HG03571 (cell line): Measurements from ENCODE around the gene MRRF.
"Not testable (repeated sequence)": the region's sequence is repeated elsewhere in the genome, so short reads cannot be mapped to it uniquely, and the experiment has no call there.

ENCODE experiments used
- ATAC-seq: cut with Tn5 transposase; IDR thresholded peaks from one replicate; pipeline ENCODE4 v1.9.1; 2021; ENCODE audit not compliant: unreplicated experiment

MRRF gene

DNA sequence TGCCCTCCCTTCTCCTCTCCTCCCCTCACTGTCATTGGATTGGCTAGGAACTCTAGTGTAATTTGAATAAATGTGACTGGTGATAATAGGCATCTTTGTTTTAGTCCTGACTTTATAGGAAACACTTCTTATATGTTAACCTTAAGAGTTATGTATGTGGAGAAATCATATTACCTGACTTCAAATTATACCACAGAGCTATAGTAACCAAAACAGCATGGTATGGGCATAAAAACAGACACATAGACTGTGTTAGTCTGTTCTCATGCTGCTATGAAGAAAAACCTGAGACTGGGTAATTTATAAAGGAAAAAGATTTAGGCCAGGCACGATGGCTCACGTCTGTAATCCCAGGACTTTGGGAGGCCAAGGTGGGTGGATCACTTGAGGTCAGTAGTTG is 9.4 kb downstream of the MRRF start:
- ATAC-seq, result no peak

DNA sequence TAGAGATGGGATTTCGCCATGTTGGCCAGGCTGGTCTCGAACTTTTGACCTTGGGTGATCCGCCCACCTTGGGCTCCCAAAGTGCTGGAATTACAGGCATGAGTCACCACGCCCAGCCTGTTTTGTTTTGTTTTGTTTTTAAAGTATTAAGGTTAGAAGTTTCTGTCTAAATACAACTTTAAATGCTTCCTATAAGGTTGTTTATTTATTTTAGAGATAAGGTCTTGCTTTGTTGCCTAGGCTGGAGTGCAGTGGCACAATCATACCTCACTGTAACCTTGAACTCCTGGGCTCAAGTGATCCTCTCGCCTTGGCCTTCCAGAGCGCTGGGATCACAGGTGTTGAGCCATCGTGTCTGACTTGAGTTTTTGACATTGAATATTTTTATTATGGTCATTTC is 11.4 kb downstream of the MRRF start:
- ATAC-seq, result no peak

DNA sequence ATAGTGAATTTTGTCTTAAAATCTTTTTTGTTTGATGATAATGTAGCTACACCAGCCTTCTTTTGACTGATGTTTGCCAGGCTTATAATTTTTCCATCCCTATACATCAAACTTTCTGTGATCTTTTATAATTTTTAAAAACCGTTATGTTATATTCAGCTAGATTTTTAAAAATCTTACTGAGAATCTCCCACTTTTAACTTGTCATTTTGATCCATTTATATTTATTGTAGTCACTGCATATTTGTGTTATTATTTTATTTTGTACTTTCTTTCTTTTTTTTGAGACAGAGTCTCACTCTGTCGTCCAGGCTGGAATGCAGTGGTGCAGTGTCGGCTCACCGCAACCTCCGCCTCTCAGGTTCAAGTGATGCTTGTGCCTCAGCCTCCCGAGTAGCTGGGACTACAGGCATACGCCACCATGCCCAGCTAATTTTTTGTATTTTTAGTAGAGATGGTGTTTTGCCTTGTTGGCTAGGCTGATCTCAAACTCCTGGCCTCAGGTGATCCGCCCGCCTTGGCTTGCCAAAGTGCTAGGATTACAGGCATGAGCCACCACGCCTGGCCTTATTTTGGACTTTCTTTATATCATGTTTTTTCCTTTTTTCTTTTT is 12.7 kb downstream of the MRRF start:
- no peak for ATAC-seq

GRCh38 chr9:122281368-122281767 is 16.7 kb downstream of the MRRF start:
- no peak for ATAC-seq

DNA sequence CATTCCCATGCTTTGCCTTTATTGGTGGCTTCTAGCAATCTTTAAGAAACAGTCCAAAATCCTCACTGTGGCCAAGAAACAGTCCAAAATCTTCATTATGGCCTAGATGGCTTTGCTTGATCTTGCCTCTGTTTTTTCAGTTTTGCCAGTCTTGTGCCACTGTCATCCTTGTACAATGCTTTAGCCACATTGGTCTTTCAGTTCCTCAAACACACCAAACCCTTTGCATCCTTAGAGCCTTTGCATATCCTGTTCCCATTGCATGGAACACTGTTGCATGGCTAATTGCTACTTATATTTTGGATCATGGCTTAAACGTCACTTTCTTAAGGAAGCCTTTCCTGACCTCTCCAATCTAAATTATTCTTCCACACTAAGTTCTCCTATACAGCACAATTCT is 22.1 kb downstream of the MRRF start:
- no peak for ATAC-seq

- ATAC-seq, result no peak
These were observed 22.6 kb downstream of the MRRF start for GRCh38 chr9:122287214-122287720.

DNA sequence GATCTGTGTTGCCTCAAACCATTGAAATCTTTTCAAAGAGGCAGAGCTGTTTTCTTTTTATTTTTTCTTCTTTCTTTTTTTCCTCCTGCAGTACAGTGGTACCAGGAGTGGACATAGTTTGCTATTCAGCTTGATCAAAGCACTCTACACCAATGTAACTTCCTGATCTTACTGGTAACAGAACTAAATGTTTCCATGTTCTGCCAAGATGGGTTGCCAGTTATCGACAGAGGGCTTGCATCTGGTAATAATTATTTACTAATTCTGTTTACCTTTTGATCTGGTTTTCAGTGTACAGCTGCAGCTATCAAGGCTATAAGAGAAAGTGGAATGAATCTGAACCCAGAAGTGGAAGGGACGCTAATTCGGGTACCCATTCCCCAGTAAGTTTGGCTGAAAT is 26.8 kb downstream of the MRRF start:
- no peak for ATAC-seq

DNA sequence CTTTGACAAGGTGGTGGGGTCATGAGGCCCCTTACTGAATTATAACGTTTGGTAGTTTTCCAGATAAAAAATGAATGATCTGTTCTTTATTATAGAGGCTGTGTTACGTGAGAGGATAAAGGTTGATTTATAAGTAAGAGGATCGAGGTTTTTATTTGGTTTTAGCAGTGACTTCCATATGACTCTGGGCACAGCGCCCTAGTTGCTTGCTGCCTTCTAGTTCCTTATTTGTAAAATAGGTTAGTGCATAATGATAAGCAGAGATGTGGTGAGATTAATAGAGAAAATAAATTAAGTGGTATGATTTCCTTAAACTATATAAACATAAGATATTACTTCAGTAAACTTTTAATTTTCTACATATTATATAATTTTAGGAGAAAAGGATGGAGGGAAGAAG is 29.8 kb downstream of the MRRF start:
- no peak for ATAC-seq

- no peak for ATAC-seq
These were observed 32.8 kb downstream of the MRRF start for GRCh38 chr9:122297512-122297911.

DNA sequence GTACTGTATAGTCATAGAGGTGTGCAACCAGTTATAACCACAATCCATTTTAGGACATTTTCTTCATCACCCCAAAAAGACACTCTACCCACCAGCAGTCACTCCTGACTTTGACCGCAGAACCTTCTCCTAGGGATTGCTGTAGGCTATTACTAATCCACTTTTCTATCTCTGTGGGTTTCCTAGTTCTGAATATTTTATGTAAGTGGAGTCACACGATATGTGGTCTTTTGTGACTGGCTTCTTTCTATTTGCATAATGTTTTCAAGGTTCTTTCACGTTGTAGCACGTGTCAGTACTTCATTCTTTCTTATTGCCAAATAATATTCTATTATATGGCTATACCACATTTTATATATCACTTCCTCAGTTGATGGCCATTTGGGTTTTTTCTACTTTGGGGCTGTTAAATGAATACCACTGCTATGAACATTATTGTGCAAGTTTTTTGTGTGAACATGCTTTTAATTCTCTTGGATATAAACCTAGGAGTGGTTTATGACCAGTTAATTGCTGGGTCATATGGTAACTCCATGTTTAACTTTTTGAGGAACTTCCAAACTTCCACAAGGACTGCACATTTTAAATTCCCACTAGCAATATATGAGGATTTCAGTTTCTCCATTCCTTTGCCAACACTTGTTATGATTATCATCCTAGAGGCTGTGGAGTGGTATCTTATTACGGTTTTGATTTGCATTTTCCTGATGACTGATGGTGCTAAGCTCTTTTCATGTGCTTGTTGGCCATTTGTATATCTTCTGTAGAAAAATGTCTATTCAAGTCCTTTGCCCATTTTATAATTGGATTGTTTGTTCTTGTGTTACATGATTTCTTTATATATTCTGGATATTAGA is 37.8 kb downstream of the MRRF start:
- ATAC-seq, result no peak

DNA sequence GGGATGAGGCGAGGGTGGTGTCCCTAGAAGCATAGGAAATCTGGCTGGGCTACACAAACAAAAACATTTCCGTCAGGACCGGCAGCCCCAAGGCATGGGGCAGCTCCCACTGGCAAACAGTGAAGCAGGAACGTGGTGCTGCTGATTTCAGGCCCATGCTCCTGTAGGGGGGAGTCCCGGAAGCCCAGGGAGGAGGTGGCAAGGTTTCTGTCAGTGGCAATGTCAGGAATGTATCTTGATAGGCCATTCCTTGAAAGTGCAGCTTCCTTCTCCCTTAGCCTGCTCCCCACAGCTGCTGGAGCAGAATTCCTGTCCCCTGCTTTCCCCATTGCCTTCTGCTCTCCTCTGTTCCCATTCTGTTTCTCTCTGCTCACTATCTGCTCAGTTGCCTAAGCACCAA is 42.4 kb downstream of the MRRF start:
- ATAC-seq, result no peak

GRCh38 chr9:122307925-122308324 is 43.2 kb downstream of the MRRF start:
- no peak for ATAC-seq

- ATAC-seq, result no peak
These were observed 45.2 kb downstream of the MRRF start for GRCh38 chr9:122309861-122310260.

- no peak for ATAC-seq
These were observed 49.5 kb downstream of the MRRF start for GRCh38 chr9:122314165-122314564.

- ATAC-seq, result no peak
These were observed 50.9 kb downstream of the MRRF start for GRCh38 chr9:122315534-122315933.

- no peak for ATAC-seq
These were observed 53.6 kb downstream of the MRRF start for GRCh38 chr9:122318284-122318683.

DNA sequence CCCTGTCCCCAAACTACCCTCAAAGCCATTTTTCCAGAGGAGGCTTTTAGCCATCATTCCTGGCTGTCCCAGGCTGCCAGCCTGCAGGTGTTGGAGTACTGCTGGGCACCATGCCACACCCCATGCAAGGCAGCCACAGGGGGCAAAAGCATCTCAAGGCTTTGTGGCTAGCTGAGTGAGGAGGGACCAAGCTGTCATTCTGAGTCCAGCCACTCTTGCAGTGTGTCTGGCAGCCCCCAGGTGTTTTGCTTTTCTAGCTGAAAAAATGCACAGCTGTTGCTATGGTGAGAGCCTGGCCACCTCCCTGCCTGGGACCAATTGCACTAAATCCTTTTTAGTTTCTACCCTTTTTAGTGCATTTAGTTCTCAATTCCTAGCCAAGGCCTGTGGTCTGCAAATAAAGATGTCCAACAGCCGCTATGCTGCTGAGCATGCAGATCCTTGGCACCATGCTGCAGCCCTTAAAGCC is 55.8 kb downstream of the MRRF start:
- no peak for ATAC-seq

DNA sequence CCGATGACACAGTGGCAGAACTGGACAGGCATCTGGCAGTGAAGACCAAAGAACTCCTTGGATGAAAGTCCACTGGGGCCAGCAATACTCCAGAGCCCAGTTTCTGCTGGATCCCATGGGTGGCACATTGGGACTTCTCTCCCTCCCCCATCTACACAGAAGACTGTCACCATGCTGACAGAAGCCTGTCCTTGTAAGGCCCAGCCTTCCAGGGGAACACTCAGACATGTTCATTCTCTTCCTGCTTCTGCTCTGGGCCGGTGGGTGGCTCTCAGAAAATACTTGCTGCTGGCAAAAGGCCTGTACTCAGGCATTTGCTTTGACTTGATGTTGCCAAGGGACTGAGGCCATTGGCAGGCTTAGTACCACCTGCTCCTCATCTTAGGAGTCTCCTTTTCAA is 57.9 kb downstream of the MRRF start:
- ATAC-seq, result no peak

GRCh38 chr9:122324665-122325064 is 60.0 kb downstream of the MRRF start:
- not testable (repeated sequence) for ATAC-seq

DNA sequence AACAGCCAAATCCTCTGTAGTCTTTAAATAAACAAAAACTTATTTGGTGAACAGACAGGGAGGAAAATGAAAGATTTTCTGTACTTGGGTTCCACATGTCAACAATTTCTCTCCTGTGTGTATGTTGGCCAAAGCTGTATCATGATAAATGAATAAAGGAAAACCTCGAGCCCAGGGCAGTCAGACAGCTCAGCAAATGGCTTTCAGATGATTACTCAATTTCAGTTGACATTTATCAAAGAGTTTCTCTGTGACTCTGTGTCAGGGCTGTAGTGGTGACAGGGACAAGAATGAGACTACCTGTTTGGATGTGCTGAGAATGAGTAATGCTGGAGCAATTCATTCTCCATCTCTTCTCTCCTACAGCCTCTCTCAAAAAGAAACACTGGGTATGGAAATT is 60.4 kb downstream of the MRRF start:
- ATAC-seq, result no peak

DNA sequence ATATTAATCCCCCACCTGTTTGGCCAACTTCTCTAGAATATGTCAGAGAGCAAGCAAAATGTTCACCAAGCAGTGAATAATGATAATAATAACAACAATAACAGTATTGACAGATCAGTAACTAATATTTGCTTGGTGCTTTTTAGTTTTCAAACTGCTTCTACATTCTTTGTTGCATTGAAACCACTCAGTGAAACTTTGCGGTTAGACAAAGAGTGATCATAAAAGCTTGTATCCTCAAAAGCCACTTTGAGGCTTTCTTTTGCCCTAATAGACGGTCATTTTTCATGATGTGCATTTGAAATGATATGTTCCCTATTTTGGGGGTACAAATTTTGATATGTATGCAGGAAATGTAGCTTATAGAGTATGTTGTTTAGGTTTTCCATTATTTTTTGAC is 62.5 kb downstream of the MRRF start:
- no peak for ATAC-seq

DNA sequence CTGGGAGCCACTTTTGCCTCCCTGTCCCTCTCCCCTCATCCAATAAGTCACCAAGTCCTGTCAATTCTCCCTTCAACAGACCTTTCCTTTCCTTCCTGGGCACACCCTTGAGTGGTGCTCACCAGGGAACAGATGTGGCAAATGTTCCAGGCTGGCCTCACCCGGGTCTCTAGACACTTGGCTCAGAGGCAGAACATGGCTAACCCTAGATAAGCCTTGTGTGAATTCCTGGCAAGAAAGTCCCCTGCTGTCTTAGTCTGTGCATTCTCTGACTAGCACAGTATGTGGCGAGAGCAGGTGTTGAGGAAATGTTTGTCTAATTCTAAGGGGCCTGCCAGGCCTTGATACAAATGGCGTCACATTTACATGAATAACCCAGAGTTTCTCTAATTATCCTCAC is 64.9 kb downstream of the MRRF start:
- no peak for ATAC-seq
